Retina (tissue), 1 donor: ENCODE measurements around the gene F2.
"Not testable (repeated sequence)": the region's sequence is repeated elsewhere in the genome, so short reads cannot be mapped to it uniquely, and the experiment has no call there.

ENCODE experiments used
- DNase-seq: peaks from one replicate; pipeline ENCODE4 v3.0.0-alpha.2; 2016

The F2 gene

GRCh38 chr11:46686886-46687795, 31.9 kb upstream of the F2 start:
- DNase-seq, result no peak

- DNase-seq, result no peak
Observed at GRCh38 chr11:46690702-46691101, 28.3 kb upstream of the F2 start.

DNA sequence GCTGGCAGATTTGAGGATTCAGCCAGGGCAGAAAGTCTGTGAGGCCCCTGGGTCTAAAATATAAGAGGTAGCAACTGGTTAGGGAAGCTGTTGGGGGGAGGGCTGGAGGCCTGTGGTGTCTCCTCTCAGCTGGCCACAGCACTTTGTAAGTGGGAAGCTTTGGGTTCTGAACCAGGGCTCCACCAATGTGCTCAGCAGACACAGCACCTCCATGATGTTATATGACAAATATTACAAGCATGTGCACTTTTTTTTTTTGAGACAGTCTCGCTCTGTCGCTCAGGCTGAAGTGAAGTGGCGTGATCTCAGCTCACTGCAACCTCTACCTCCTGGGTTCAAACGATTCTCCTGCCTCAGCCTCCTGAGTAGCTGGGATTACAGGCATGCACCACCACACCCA, 26.6 kb upstream of the F2 start:
- no peak for DNase-seq

DNA sequence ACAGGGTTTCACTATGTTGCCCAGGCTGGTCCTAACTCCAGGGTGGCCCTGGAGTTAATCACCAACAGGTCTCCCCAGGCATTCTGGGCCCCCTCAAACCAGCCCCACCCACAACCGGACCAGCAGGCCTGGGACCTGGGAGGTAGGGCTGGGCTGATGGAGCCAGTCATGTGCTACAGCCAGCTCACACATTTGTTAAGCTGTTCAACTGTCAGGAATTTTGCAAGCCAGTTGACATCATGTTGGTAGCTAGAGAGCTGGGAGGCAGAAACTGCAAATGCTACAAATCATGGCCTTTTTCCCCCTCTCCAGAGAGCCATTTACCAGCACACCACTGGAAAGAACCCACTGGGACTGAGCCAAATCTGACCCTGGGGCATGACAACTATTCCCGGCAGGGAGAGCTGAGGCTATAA, 25.4 kb upstream of the F2 start:
- DNase-seq, result no peak

- no peak for DNase-seq
Observed at GRCh38 chr11:46694072-46694471, 24.9 kb upstream of the F2 start.

DNA sequence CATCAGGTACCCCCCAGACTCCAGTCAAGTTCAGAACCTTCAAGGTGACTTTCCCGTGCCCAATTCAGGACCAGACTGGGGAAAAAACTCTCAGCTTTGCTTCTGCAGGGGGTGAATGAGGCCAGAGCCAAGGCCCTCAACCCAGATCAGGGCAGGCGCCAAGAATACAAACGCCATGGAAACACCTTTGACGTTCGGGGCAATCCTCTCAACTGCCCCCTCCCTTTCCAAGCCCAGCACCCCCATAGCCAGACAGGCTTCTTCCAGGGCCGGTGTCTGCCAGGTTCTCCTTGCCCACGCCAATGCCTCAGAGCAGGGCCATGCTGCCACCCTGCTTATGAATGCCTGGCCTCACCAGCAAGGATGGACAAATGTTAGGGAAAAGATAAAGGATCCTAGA, 24.4 kb upstream of the F2 start:
- DNase-seq, result no peak

DNA sequence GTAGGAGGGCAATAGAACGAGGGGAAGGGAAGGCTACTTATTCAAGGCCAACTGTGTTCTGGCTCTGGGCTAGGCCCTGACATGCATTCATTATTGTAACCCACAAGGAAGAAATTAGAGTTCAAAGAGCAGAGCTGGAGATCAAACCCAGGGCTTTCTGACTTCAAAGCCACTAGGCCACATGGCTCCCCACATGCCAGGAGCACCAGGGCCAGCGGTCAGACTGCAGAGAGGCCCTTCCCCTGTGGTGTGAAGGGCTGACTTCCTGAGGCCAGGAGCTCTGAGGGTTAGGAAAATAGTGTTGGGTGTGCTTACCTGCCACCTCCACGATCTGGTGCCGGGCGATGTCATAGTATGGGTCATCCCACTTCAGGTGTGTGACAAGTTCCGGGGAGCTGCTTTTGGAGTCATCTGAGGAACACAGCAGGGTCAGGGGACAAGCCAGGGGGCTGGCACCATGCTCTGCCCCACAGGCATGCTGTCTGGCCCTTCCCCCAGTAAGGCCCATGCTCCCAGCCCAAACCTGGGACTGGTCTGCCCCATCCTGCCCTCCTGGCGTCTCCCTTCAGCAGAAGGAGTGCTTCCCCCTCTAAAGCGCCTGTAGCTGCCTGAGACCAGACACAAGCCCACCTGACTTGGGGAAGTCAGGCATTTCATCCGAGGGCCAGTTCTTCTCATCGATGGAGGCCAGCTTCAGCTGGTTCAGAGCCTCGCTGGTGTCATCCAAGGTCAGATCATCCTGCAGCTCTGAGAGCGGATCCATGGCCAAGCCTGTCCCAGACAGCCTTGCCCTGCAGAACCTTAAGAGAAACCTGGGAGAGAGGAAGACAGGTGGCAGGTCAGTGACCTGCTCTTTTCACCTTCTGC, 23.4 kb upstream of the F2 start:
- DNase-seq, result no peak

GRCh38 chr11:46696212-46696558, 22.8 kb upstream of the F2 start:
- no peak for DNase-seq

- no peak for DNase-seq
Observed at GRCh38 chr11:46697303-46697702, 21.7 kb upstream of the F2 start.

- no peak for DNase-seq
Observed at GRCh38 chr11:46697723-46698122, 21.3 kb upstream of the F2 start.

DNA sequence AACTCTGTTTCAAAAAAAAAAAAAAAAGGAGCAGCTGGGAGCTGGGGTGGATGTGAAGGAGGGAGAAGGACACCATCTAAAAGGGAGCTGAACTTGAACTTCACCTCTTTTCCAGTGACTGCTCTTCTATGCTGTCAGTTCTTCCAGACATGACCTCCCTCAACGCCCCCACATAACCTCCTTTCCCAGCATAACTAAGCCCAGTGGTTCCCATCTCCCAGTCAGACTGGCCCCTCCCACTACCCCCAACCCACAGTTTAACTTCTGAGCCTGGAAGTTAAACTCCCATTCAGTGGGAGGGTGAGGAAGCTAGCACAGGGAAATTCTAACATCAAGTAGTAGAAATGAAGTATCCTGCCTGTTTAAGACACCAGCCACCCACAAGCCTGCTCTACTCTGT, 20.4 kb upstream of the F2 start:
- no peak for DNase-seq

- DNase-seq, result peak; percentile 98
Observed at GRCh38 chr11:46700241-46701077, 18.6 kb upstream of the F2 start, which contains the start of the genes ARHGAP1 and ZNF408. Gene ARHGAP1, minus strand, starts transcription at chr11:46700619. Its CDS starts 4,512 bp downstream, at chr11:46696107. Gene ZNF408, plus strand, starts transcription at chr11:46701031. Its CDS starts 17 bp downstream, at chr11:46701048.

DNA sequence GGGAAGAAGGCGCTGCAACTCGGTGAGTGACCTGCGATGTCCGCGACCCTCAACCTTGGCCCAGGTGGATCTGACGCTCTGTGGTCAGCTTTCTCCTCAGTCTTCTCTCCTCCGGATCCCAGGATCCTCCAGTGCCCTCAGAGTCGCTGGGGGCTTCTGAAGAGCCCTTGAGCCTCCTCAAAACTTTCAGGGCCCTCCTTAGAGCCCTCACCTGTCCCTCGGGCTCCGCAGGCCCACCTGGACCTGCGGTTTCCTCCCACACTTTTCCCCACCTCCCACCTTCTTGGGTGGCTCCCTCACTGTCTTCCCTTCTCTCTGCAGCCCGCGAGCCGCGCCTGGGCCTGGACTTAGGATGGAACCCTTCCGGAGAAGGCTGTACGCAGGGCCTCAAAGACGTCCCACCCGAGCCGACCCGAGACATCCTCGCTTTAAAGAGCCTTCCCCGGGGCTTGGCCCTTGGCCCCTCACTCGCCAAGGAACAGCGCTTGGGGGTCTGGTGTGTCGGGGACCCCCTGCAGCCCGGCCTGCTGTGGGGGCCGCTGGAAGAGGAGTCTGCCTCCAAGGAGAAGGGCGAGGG, 17.8 kb upstream of the F2 start:
- no peak for DNase-seq

GRCh38 chr11:46705070-46705688, 13.8 kb upstream of the F2 start:
- no peak for DNase-seq

GRCh38 chr11:46706886-46707285, 12.1 kb upstream of the F2 start:
- no peak for DNase-seq

DNA sequence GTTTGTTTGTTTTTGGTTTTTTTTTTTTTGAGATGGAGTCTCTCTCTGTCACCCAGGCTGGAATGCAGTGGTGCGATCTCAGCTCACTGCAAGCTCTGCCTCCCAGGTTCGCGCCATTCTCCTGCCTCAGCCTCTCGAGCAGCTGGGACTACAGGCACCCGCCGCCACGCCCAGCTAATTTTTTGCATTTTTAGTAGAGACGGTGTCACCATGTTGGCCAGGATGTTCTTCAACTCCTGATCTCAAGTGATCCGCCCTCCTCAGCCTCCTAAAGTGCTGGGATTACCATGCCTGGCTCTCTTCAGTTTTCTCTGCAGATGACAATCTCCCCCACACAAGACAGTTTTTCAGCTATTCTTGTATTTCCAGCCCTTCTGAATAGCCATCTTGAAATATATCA, 9.7 kb upstream of the F2 start:
- not testable (repeated sequence) for DNase-seq

DNA sequence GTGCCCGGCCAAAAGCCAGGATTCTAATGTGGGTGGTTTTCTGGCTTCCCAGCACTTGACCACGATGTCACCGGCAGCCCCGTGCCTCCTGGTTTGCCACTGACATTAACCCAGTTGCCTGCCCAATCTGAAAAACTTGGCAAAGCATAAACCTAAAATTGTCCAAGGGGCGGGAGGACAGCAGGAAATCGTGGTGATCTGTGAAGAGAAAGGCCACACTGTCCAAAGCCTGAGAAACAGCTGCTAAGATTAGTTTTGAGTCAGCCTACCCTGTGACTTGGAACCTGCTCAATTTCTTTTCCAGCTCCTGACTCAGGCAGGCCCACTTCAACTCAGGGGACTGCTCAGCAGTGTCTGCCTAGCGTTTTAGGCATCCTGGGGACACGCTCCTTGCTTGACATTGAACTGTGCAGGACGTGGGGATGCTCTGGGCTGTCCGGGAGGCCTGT, 8.2 kb upstream of the F2 start:
- no peak for DNase-seq

DNA sequence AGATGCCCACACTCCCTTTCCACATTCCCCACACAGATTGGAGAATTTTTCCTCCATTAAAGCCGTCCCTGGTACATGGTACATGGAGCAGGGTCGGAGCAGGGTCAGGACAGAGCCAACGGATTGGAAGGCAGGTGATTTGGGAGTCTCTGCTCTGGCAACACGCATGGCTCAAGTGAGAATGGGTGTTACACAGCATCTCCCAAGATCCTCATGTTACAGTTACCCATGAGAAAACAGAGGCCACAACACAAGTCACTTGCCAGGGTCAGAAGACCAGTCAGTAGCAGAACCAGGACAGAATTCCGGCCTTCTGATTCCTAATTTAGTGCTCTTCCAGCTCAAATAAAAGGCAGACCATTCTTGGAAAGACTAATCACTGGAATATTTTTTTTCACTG, 7.7 kb upstream of the F2 start:
- DNase-seq, result no peak

DNA sequence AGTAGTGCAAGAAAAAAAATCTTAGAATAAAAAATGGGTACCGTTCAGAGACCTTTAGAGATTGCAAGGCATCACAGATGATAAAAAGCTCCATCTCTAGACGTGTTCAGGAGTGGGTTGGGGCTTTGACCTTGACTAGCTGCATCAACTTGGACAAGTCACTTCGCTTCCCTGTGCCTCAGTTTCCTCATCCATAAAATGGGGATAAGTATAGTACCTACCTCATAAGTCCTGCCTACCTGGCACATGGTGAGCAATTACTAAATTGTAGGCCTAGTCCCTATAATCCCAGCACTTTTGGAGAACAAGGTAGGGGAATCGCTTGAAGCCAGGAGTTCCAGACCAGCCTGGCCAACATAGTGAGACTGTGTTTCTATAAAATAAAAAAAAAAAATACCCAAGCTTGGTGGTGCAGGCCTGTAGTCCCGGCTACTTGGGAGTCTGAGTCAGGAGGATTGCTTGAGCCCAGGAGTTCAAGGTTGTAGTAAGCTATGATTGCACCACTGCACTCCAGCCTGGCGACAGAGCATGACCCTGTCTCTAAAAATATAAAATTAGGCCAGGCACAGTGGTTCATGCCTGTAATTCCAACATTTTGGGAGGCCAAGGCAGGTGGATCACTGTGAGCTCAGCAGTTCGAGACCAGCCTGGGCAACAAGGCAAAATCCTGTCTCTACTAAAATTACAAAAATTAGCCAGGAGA, 6.0 kb upstream of the F2 start:
- DNase-seq, result no peak

GRCh38 chr11:46717825-46718154, 1.2 kb upstream of the F2 start:
- not testable (repeated sequence) for DNase-seq
